Erythroblast (primary cell): ENCODE results near the gene SLC4A5.

ENCODE experiments used
- GATA1 ChIP-seq: IDR thresholded peaks from 2 replicates; pipeline ENCODE4 v1.6.1; 2011; ENCODE audit warnings: low read depth, mild to moderate bottlenecking, control low read depth, low read length, moderate library complexity
- POLR2A ChIP-seq: IDR thresholded peaks from 2 replicates; pipeline ENCODE4 v1.6.1; 2011; ENCODE audit warnings: mild to moderate bottlenecking, low read length

- TF ChIP-seq POLR2A = no peak
- no peak for TF ChIP-seq GATA1
Measured at GRCh38 chr2:74264281-74264680, 78.9 kb downstream of the SLC4A5 start.
